ENCODE results near the gene RTN4. TPM values are rescaled to one million over a fixed set of nuclear protein-coding genes. Genes with fewer than 3 reads are reported as not detected.
A peak's percentile ranks its signal among the peaks of the same experiment; 100 is the strongest.
"Not testable (repeated sequence)": the region's sequence is repeated elsewhere in the genome, so short reads cannot be mapped to it uniquely, and the experiment has no call there.

RTN4 gene, protein sequence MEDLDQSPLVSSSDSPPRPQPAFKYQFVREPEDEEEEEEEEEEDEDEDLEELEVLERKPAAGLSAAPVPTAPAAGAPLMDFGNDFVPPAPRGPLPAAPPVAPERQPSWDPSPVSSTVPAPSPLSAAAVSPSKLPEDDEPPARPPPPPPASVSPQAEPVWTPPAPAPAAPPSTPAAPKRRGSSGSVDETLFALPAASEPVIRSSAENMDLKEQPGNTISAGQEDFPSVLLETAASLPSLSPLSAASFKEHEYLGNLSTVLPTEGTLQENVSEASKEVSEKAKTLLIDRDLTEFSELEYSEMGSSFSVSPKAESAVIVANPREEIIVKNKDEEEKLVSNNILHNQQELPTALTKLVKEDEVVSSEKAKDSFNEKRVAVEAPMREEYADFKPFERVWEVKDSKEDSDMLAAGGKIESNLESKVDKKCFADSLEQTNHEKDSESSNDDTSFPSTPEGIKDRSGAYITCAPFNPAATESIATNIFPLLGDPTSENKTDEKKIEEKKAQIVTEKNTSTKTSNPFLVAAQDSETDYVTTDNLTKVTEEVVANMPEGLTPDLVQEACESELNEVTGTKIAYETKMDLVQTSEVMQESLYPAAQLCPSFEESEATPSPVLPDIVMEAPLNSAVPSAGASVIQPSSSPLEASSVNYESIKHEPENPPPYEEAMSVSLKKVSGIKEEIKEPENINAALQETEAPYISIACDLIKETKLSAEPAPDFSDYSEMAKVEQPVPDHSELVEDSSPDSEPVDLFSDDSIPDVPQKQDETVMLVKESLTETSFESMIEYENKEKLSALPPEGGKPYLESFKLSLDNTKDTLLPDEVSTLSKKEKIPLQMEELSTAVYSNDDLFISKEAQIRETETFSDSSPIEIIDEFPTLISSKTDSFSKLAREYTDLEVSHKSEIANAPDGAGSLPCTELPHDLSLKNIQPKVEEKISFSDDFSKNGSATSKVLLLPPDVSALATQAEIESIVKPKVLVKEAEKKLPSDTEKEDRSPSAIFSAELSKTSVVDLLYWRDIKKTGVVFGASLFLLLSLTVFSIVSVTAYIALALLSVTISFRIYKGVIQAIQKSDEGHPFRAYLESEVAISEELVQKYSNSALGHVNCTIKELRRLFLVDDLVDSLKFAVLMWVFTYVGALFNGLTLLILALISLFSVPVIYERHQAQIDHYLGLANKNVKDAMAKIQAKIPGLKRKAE
- 100 to 1,000 TPM; 237 to 280 TPM for total RNA-seq
- long read RNA-seq, transcript RTN4-205 (7 exons, 1,898 nt) = major isoform, 98 of 144 reads
- long read RNA-seq, transcript RTN4-201 (7 exons, 2,333 nt) = minor isoform, 15 of 144 reads
- long read RNA-seq, partial matches to known transcripts = 27 of 144 reads
- long read RNA-seq, other reads (novel, unspliced or antisense) = 4 of 144 reads

DNA sequence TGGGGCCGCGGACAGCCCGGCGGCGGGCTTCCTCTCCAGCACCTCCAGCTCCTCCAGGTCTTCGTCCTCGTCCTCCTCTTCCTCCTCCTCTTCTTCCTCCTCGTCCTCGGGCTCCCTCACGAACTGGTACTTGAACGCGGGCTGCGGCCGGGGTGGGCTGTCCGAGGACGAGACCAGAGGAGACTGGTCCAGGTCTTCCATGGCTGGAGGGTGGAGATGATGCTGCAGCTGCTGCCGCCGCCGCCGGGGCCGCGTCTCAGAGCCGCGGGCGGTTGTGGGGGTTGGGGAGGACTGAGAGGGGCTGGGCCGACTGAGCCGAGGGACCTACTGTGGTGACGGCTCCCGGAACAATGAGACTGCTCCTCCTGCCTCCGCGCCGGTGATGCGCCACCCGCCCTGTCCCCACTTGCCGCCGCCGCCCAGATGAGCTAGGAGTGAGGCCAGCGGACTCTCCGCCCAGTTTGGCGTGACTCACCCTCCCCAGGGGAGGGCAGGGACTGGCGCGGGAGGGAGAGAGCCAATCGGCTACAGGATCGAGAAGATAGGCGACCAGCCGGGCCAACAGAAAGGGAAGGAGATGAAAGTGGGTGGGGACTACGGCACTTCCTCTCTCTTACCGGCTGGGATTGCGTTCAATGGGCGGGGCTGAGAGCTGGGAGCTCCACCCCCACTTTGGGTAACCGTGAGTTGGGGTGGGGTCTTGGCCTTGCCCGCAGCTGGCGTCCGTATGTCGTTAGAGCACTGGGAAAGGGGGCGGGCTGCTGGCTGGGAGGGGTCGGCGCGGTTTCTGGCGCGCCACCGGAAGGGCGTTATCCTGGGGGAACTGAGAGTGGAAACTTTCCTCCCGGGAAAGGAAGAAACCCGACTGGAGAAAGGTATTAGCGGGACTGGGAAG lies at the start of gene RTN4:
Gene RTN4 (minus strand): TSS at position 352 of the 895 bp plus-strand sequence. CDS start 151 bp downstream, at position 201.
- DNase-seq = peak; percentile 96 to 99
- intact Hi-C loops (cut with DNase I, micrococcal nuclease) = no loop called here

GRCh38 chr2:55099493-55099877 lies 49.2 kb upstream of the RTN4 start:
- no peak for ATAC-seq
- intact Hi-C loops (cut with DNase I, micrococcal nuclease) = no loop called here

More for the DNA sequence above, at the start of gene RTN4:
- peak; percentile 86 for ATAC-seq

GRCh38 chr2:55097461-55098410 lies 47.5 kb upstream of the RTN4 start:
- intact Hi-C loops (cut with DNase I, micrococcal nuclease) = no loop called here
- DNase-seq (no peak), ATAC-seq (peak; percentile 51)

More at GRCh38 chr2:55099493-55099877, 49.2 kb upstream of the RTN4 start:
- no peak for DNase-seq

GRCh38 chr2:55097082-55097460 lies 46.8 kb upstream of the RTN4 start:
- DNase-seq = no peak
- ATAC-seq = no peak
- intact Hi-C loops (cut with DNase I, micrococcal nuclease) = no loop called here

- ATAC-seq (no peak), DNase-seq (no peak)
- intact Hi-C loops (cut with DNase I, micrococcal nuclease) = no loop called here
Measured at GRCh38 chr2:55096586-55096985, 46.3 kb upstream of the RTN4 start.

DNA sequence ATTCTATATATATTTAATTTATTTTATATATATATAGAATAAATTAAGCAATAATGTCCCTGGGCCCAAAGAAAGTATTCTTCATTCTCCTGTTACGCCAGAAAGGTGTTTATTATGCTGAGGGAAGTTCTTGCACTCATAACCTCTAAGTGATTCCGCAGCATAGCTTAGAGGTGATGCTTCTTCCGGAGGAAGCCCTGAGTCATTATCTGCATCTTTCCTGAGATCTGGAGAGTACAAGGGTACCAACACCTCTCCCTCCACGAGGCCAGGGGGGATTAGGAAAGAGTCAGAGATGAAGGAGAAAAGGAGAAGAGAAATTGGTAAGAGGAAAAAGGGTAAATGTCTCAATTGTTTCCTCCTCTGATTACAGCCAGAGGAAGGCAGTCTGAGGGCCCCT lies 43.1 kb upstream of the RTN4 start:
- intact Hi-C loops (cut with DNase I, micrococcal nuclease) = no loop called here
- no peak for ATAC-seq
- DNase-seq = no peak

DNA sequence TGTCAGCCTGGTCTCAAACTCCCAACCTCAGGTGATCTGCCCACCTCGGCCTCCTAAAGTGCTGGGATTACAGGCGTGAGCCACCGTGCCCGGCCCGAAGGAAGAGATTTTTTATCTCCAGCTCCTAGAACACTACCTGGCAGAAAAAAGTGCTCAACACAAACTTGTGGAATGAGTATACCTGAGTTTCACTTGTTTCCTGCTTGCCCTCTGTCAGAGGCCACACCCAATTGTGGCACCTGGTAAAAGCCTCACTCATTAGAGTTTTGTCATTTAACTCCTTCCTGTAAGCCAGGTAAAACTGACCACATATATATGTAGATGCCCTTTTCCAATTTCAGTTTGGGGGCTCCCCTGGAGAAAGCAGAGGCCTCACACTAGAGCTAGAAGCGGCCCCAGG lies 42.2 kb upstream of the RTN4 start:
- peak in 1 of 2 donors; percentile 20 for DNase-seq
- intact Hi-C loops (cut with DNase I, micrococcal nuclease) = no loop called here
- peak; percentile 99 for ATAC-seq

GRCh38 chr2:55091681-55092080 lies 41.4 kb upstream of the RTN4 start:
- DNase-seq; intact Hi-C loops (cut with DNase I, micrococcal nuclease); ATAC-seq: not testable (repeated sequence)

- intact Hi-C loops (cut with DNase I, micrococcal nuclease) = no loop called here
- ATAC-seq (no peak), DNase-seq (no peak)
Measured at GRCh38 chr2:55090702-55091101, 40.5 kb upstream of the RTN4 start.

DNA sequence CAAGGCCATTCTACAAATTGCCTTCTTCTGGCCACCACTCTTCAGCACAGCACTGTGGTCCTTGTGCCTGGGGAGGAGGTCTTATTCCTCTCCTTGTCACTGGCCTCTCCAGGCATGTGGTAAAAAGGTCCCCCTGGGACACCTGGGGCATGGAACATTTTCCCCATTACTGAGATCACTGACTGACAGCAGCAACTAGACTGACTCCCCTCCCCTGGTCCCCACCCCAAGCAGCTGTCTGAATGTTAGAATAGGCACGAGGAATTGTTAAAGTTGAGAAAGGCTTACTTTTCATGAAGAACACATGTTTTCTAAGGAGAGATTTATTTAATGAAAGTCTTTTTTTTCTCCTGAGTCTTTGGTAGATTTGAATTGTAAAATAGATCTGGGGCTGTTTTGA lies 39.5 kb upstream of the RTN4 start:
- intact Hi-C loops (cut with DNase I, micrococcal nuclease) = no loop called here
- no peak for ATAC-seq

GRCh38 chr2:55088400-55088799 lies 38.1 kb upstream of the RTN4 start:
- ATAC-seq = no peak
- intact Hi-C loops (cut with DNase I, micrococcal nuclease) = no loop called here
- DNase-seq = no peak

More for the DNA sequence above, 39.5 kb upstream of the RTN4 start:
- DNase-seq = no peak

- ATAC-seq (no peak), DNase-seq (no peak)
- intact Hi-C loops (cut with DNase I, micrococcal nuclease) = no loop called here
Measured at GRCh38 chr2:55087936-55088335, 37.7 kb upstream of the RTN4 start.

DNA sequence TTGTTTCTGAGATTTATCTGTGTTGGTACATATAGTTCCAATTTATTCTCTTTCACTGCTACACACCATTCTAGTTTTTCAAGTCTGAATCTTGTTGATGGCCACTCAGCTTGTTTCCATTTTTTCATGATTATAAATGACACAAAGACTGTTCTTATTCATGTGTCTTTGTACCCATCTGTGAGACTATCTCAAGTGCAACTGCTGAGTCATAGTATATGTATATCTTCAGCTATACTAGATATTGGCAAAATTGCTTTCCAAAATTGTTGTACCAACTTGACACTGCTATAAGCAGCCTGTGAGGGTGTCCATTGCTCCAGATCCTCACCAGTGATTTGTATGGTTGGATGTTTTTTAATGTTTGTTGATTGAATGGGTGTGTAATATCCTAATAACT lies 37.2 kb upstream of the RTN4 start:
- intact Hi-C loops (cut with DNase I, micrococcal nuclease) = no loop called here
- no peak for DNase-seq
- no peak for ATAC-seq

DNA sequence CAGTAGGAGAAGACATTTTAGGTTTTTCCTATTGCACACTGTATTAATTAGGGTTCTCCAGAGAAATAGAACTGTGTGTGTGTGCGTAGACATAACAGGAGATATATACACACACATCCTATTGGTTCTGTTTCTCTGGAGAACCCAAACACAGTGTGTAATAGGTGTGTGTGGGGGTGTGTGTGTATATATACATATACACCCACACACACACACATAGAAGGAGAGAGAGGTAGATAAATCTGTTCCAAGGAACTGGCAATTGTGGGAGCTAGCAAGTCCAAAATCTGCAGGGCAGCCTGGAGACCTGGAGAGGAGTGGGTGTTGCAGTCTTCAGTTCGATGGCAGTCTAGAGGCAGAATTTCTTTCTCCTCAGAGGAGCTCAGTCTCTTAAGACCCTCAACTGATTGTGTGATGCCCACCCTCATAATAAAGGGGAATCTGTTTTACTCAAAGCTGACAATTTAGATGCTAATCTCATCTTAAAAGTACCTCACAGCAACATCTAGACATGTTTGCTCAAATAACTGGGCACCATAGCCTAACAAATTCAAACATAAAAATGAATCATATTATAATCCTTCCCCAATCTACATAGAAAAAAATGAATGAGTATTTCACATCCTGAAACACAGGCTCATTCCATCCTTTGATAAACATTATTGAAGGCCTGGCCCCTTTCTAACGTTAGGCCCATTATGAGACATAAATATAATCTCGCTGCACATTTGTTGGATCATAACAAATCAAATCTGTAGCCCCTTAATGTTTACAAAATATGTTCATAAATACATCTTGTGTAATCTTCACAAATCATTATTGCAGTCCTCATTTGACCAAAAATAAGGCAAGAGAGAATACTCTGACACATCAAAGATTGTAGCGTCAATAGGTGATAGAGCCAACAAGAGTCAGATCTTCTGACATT lies 35.1 kb upstream of the RTN4 start:
- intact Hi-C loops (cut with DNase I, micrococcal nuclease) = no loop called here
- ATAC-seq (no peak), DNase-seq (no peak)

GRCh38 chr2:55084641-55085040 lies 34.4 kb upstream of the RTN4 start:
- intact Hi-C loops (cut with DNase I, micrococcal nuclease) = no loop called here

GRCh38 chr2:55080204-55080738 lies 30.0 kb upstream of the RTN4 start:
- intact Hi-C loops (cut with DNase I, micrococcal nuclease) = no loop called here
- ATAC-seq (no peak), DNase-seq (no peak)

More at GRCh38 chr2:55084641-55085040, 34.4 kb upstream of the RTN4 start:
- ATAC-seq (no peak), DNase-seq (no peak)

Measured in left colon (tissue), 2 donors.